CD4-positive, alpha-beta T cell (primary cell): ENCODE results near the gene SULF2. TPM values are rescaled to one million over a fixed set of nuclear protein-coding genes. Genes with fewer than 3 reads are reported as not detected.

Experiments
- ATAC-seq: fragments of 200-7000 bp; cut with Tn5 transposase; one replicate; pipeline ENCODE4 v1.10.0; 2022; ENCODE audit warnings: mild to moderate bottlenecking; ENCODE audit not compliant: poor library complexity
- CTCF ChIA-PET: fragments of 350-600 bp; sonication (Branson Sonifier 250); formaldehyde crosslinking; loops from one replicate; lab custom pipeline; 2021; ENCODE audit warnings: antibody characterized with exemption, inconsistent platforms; lab: Charles Lee
- POLR2A ChIA-PET: fragments of 350-600 bp; sonication (Branson Sonifier 250); formaldehyde crosslinking; loops from one replicate; lab custom pipeline; 2021; ENCODE audit warnings: antibody characterized with exemption, inconsistent platforms; lab: Charles Lee
- DNase-seq, 14 experiments: peaks; one replicate each; pipeline ENCODE4 v3.0.0-alpha.2; 2013 to 2020; ENCODE audit warnings: mixed read lengths in 2 of 14
- H3K27ac ChIP-seq, 2 donors: one replicate each; pipeline versions ENCODE4 v1.5.1 to v1.7.0; 2013; ENCODE audit warnings: low read length in 2 of 2, low read depth in 1 of 2, mild to moderate bottlenecking in 1 of 2
- H3K27me3 ChIP-seq, 2 experiments: 1 replicate in 1 of 2; 2 replicates in 1 of 2; pipeline versions ENCODE4 v1.6.1 to v1.7.0; 2013; ENCODE audit warnings: low read length in 2 of 2, control low read depth in 1 of 2, mild to moderate bottlenecking in 1 of 2, moderate library complexity in 1 of 2; ENCODE audit not compliant: insufficient read depth in 2 of 2, control insufficient read depth in 1 of 2
- H3K36me3 ChIP-seq: one replicate; pipeline ENCODE4 v1.6.1; 2013; ENCODE audit warnings: low read length, control low read depth; ENCODE audit not compliant: insufficient read depth
- H3K4me1 ChIP-seq: one replicate; pipeline ENCODE4 v1.6.1; 2013; ENCODE audit warnings: low read length, control low read depth; ENCODE audit not compliant: insufficient read depth
- H3K4me3 ChIP-seq: one replicate; pipeline ENCODE4 v1.5.1; 2013; ENCODE audit warnings: mild to moderate bottlenecking, low read length, moderate library complexity
- H3K9me3 ChIP-seq, 2 experiments: 1 replicate in 1 of 2; 2 replicates in 1 of 2; pipeline versions ENCODE4 v1.6.1 to v1.7.0; 2013; ENCODE audit warnings: low read length in 2 of 2, mild to moderate bottlenecking in 2 of 2, control low read depth in 1 of 2, moderate library complexity in 1 of 2; ENCODE audit not compliant: control insufficient read depth in 1 of 2, insufficient read depth in 1 of 2
- H3K27ac Mint-ChIP-seq: one replicate; pipeline ENCODE4 v1.8.0; 2020; ENCODE audit warnings: mixed read lengths
- H3K27me3 Mint-ChIP-seq: one replicate; pipeline ENCODE4 v1.8.0; 2021; ENCODE audit warnings: mixed read lengths
- H3K36me3 Mint-ChIP-seq: one replicate; pipeline ENCODE4 v1.8.0; 2021; ENCODE audit warnings: low read depth, mixed read lengths
- H3K4me1 Mint-ChIP-seq: one replicate; pipeline ENCODE4 v1.8.0; 2021; ENCODE audit warnings: low read depth, mixed read lengths
- H3K4me3 Mint-ChIP-seq: one replicate; pipeline ENCODE4 v1.8.0; 2020; ENCODE audit warnings: mild to moderate bottlenecking, mixed read lengths
- H3K9me3 Mint-ChIP-seq: one replicate; pipeline ENCODE4 v1.8.0; 2020; ENCODE audit warnings: mixed read lengths
- intact Hi-C, 2 experiments: fragments of 100-400 bp; cut with DNase I in 1 of 2; cut with micrococcal nuclease in 1 of 2; formaldehyde crosslinking; loops; one replicate each; pipeline versions ENCODE4 v1.15.1 to v1.9.0; 2023 to 2025; cut with DNase I, micrococcal nuclease
- total RNA-seq, 174 experiments: library from RNA in 2 of 174; stranded (reverse) in 2 of 174; gene quantifications; one replicate each; pipeline ENCODE4 v1.2.3 and lab custom pipeline; 2021 to 2026
- TF ChIP-seq, protein P1 (sequence below): fragments of 200-600 bp; IDR thresholded peaks from one replicate; pipeline ENCODE4 v1.8.0; 2022; ENCODE audit warnings: antibody characterized with exemption, mild to moderate bottlenecking

The SULF2 gene
- total RNA-seq, 2 experiments from 2014 or later: 1.5 to 2.8 TPM

GRCh38 chr20:47710665-47711045 is 74.6 kb downstream of the SULF2 start:
- Mint-ChIP-seq H3K27me3 (peaks cover 29% of the 10 kb centered on the region), H3K9me3 (no peaks in the 10 kb centered on the region), H3K4me1 (no peaks in the 10 kb centered on the region), H3K36me3 (no peaks in the 10 kb centered on the region), H3K27ac (no peak overlapping the region), H3K4me3 (no peak overlapping the region)
- TF ChIP-seq, protein P1, sequence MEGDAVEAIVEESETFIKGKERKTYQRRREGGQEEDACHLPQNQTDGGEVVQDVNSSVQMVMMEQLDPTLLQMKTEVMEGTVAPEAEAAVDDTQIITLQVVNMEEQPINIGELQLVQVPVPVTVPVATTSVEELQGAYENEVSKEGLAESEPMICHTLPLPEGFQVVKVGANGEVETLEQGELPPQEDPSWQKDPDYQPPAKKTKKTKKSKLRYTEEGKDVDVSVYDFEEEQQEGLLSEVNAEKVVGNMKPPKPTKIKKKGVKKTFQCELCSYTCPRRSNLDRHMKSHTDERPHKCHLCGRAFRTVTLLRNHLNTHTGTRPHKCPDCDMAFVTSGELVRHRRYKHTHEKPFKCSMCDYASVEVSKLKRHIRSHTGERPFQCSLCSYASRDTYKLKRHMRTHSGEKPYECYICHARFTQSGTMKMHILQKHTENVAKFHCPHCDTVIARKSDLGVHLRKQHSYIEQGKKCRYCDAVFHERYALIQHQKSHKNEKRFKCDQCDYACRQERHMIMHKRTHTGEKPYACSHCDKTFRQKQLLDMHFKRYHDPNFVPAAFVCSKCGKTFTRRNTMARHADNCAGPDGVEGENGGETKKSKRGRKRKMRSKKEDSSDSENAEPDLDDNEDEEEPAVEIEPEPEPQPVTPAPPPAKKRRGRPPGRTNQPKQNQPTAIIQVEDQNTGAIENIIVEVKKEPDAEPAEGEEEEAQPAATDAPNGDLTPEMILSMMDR: no peak
- POLR2A ChIA-PET: no interaction called here
- Histone ChIP-seq H3K27ac (no peak overlapping the region), H3K4me3 (no peak overlapping the region), H3K27me3 (peaks cover 0 to 3% of the 10 kb centered on the region in 2 experiments), H3K9me3 (no peaks in the 10 kb centered on the region), H3K36me3 (no peaks in the 10 kb centered on the region), H3K4me1 (no peaks in the 10 kb centered on the region)
- ATAC-seq: no peak
- intact Hi-C loops: no loop called here
- CTCF ChIA-PET: no interaction called here
- no peak for DNase-seq

DNA sequence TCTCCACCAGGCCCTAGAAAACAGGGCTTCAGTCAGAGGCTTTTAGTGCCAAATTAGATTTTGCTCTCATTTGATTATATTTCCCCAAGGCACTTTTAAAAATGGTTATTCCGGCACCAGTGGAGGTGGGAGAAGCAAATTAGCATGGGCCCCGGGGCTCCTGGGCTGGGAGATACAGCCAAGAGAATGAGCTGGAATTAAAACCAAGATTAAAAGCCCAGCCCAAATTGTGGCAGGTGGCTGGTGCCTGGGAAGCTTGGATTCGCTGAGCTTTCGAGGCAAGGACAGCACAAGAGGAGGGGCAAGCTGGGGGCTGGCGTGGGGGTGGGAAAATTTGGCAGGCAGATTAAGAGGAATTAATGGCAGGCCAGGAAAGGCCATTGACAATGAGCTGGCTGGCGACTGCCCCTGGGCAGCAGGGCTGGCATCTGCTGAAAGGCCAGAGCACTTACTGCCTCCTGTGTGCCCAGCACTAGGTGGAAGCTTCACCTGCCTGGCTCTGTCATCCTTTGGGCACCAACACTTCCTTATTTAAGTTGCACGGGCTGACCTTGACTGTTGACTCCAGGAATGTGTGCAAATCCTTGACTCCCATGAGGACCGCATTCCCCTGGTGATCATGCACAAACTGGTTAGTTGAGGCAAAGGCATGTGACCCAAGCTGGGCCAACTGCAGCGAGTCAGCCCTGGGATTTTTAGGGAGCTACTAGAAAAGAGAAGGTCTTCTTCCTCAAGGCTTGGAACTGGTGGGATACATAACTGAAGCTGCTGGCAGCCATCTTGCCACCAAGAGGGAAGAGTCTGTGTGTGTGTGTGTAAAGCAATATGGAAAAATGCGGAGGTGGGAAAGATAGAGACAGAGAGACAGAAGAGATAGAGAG is 76.1 kb downstream of the SULF2 start:
- Mint-ChIP-seq H3K27me3 (peaks cover 22% of the 10 kb centered on the region), H3K36me3 (no peaks in the 10 kb centered on the region), H3K27ac (no peak overlapping the region), H3K4me1 (no peaks in the 10 kb centered on the region), H3K9me3 (no peaks in the 10 kb centered on the region), H3K4me3 (no peak overlapping the region)
- Histone ChIP-seq H3K9me3 (no peaks in the 10 kb centered on the region), H3K36me3 (no peaks in the 10 kb centered on the region), H3K4me3 (no peak overlapping the region), H3K27me3 (peaks cover 0 to 3% of the 10 kb centered on the region in 2 experiments), H3K27ac (no peak overlapping the region), H3K4me1 (no peaks in the 10 kb centered on the region)
- ChIA-PET CTCF (interaction anchor here (1.4 kb wide), 1 partner anchor 16 kb away, joined by 5 read pairs; no protein-coding TSS in a partner anchor), POLR2A (no interaction called here)
- ATAC-seq (no peak), DNase-seq (no peak)
- TF ChIP-seq, protein P1: no peak
- intact Hi-C loops: no loop called here

GRCh38 chr20:47708140-47708807 is 77.0 kb downstream of the SULF2 start:
- Mint-ChIP-seq H3K27me3 (peaks cover 22% of the 10 kb centered on the region), H3K27ac (no peak overlapping the region), H3K9me3 (no peaks in the 10 kb centered on the region), H3K4me1 (no peaks in the 10 kb centered on the region), H3K36me3 (no peaks in the 10 kb centered on the region), H3K4me3 (no peak overlapping the region)
- POLR2A ChIA-PET: no interaction called here
- H3K27ac ChIP-seq: no peak overlapping the region
- no peak for ATAC-seq
- no peaks in the 10 kb centered on the region for H3K4me1 ChIP-seq
- TF ChIP-seq, protein P1: no peak
- DNase-seq: no peak
- intact Hi-C loops: no loop called here
- H3K9me3 ChIP-seq: no peaks in the 10 kb centered on the region
- no peaks in the 10 kb centered on the region for H3K36me3 ChIP-seq
- peaks cover 0 to 3% of the 10 kb centered on the region in 2 experiments for H3K27me3 ChIP-seq
- H3K4me3 ChIP-seq: no peak overlapping the region
- CTCF ChIA-PET: no interaction called here
